Measurements from ENCODE around the gene RB1.
A peak's percentile ranks its signal among the peaks of the same experiment; 100 is the strongest.

RB1 gene

GRCh38 chr13:48504606-48505005 is 201.1 kb downstream of the RB1 start:
- H3K4me1 ChIP-seq (ENCODE audit: insufficient read depth, low read length) = peaks cover 66% of the 10 kb centered on the region
- H3K4me3 ChIP-seq (ENCODE audit: low read depth in 1 of 2, low read length in 2 of 2) = no peak overlapping the region; a peak in 1 of 4 replicates
- ATAC-seq (ENCODE audit: insufficient read depth, low read depth) (0 out of 3 replicates have a peak, but pooled peaks have one; percentile 17), DNase-seq (peak; percentile 51)
- H3K27ac ChIP-seq (ENCODE audit: low read length) = peak overlapping the region; percentile 89
- TF ChIP-seq EZH2 (IDR thresholded peaks at IDR 0.05; ENCODE audit: borderline replicate concordance, low read depth, low read length, severe bottlenecking) = no peak
- peak; percentile 53 for TF ChIP-seq CTCF (IDR thresholded peaks at IDR 0.05; ENCODE audit: borderline replicate concordance, extremely low read depth, low read length, poor library complexity, severe bottlenecking)
- no peaks in the 10 kb centered on the region for H3K9me3 ChIP-seq (ENCODE audit: insufficient read depth, low read length, severe bottlenecking)
- H3K9ac ChIP-seq (ENCODE audit: low read depth, low read length) = peak overlapping the region; percentile 45
- H3K36me3 ChIP-seq (ENCODE audit: insufficient read depth, low read length) = peaks cover 4% of the 10 kb centered on the region
- H2AFZ ChIP-seq (ENCODE audit: low read depth, low read length) = no peak overlapping the region
- H3K4me2 ChIP-seq (ENCODE audit: insufficient read depth, low read length) = peak overlapping the region; percentile 61; the same call in 1 of the 2 replicates
- H3K27me3 ChIP-seq (ENCODE audit: insufficient read depth, low read length, poor library complexity) = no peaks in the 10 kb centered on the region
- H3K79me2 ChIP-seq (ENCODE audit: insufficient read depth, low read length) = no peaks in the 10 kb centered on the region
- no peaks in the 10 kb centered on the region for H4K20me1 ChIP-seq (ENCODE audit: insufficient read depth, low read length)

GRCh38 chr13:48505012-48505411 is 201.5 kb downstream of the RB1 start:
- peak; percentile 45 for DNase-seq
- Histone ChIP-seq H4K20me1 (ENCODE audit: insufficient read depth, low read length) (no peaks in the 10 kb centered on the region), H3K9ac (ENCODE audit: low read depth, low read length) (peak overlapping the region; percentile 45), H3K27ac (ENCODE audit: low read length) (peak overlapping the region; percentile 89), H3K27me3 (ENCODE audit: insufficient read depth, low read length, poor library complexity) (no peaks in the 10 kb centered on the region), H3K4me2 (ENCODE audit: insufficient read depth, low read length) (peak overlapping the region; percentile 61), H2AFZ (ENCODE audit: low read depth, low read length) (0 out of 2 replicates have a peak overlapping the region, but pooled peaks have one; percentile 23), H3K79me2 (ENCODE audit: insufficient read depth, low read length) (no peaks in the 10 kb centered on the region), H3K36me3 (ENCODE audit: insufficient read depth, low read length) (peaks cover 4% of the 10 kb centered on the region), H3K4me3 (ENCODE audit: low read depth in 1 of 2, low read length in 2 of 2) (peak overlapping the region in 1 of 2 experiments; percentile 24; a peak in 2 of 4 replicates), H3K4me1 (ENCODE audit: insufficient read depth, low read length) (peaks cover 67% of the 10 kb centered on the region), H3K9me3 (ENCODE audit: insufficient read depth, low read length, severe bottlenecking) (no peaks in the 10 kb centered on the region)
- TF ChIP-seq EZH2 (IDR thresholded peaks at IDR 0.05; ENCODE audit: borderline replicate concordance, low read depth, low read length, severe bottlenecking) (no peak), CTCF (IDR thresholded peaks at IDR 0.05; ENCODE audit: borderline replicate concordance, extremely low read depth, low read length, poor library complexity, severe bottlenecking) (no peak)
- ATAC-seq (ENCODE audit: insufficient read depth, low read depth) = peak; percentile 27; the same call in 2 of the 3 replicates

GRCh38 chr13:48505597-48506091 is 202.1 kb downstream of the RB1 start:
- peaks cover 71% of the 10 kb centered on the region for H3K4me1 ChIP-seq (ENCODE audit: insufficient read depth, low read length)
- H3K79me2 ChIP-seq (ENCODE audit: insufficient read depth, low read length) = no peaks in the 10 kb centered on the region
- H4K20me1 ChIP-seq (ENCODE audit: insufficient read depth, low read length) = no peaks in the 10 kb centered on the region
- H3K9me3 ChIP-seq (ENCODE audit: insufficient read depth, low read length, severe bottlenecking) = no peaks in the 10 kb centered on the region
- H3K36me3 ChIP-seq (ENCODE audit: insufficient read depth, low read length) = peaks cover 4% of the 10 kb centered on the region
- H3K4me3 ChIP-seq (ENCODE audit: low read depth in 1 of 2, low read length in 2 of 2) = peak overlapping the region in 1 of 2 experiments; percentile 40; a peak in 2 of 4 replicates
- H2AFZ ChIP-seq (ENCODE audit: low read depth, low read length) = peak overlapping the region; percentile 23; the same call in 1 of the 2 replicates
- no peaks in the 10 kb centered on the region for H3K27me3 ChIP-seq (ENCODE audit: insufficient read depth, low read length, poor library complexity)
- peak overlapping the region; percentile 97 for H3K27ac ChIP-seq (ENCODE audit: low read length)
- peak overlapping the region; percentile 61 for H3K4me2 ChIP-seq (ENCODE audit: insufficient read depth, low read length)
- peak overlapping the region; percentile 45 for H3K9ac ChIP-seq (ENCODE audit: low read depth, low read length)
- peak; percentile 81 for DNase-seq
- peak; percentile 90 for ATAC-seq (ENCODE audit: insufficient read depth, low read depth)
- TF ChIP-seq CTCF (IDR thresholded peaks at IDR 0.05; ENCODE audit: borderline replicate concordance, extremely low read depth, low read length, poor library complexity, severe bottlenecking) (no peak), EZH2 (IDR thresholded peaks at IDR 0.05; ENCODE audit: borderline replicate concordance, low read depth, low read length, severe bottlenecking) (no peak)
